Fibroblast of pulmonary artery (primary cell): Measurements from ENCODE around the gene KIF2B.

ENCODE experiments used
- DNase-seq: peaks from one replicate; pipeline ENCODE4 v3.0.0-alpha.2; 2010; ENCODE audit warnings: low read depth
- H3K4me3 ChIP-seq: replicated peaks from 2 replicates; pipeline ENCODE4 v1.5.1; 2011; ENCODE audit warnings: low read depth, mild to moderate bottlenecking, control low read depth, low read length, moderate library complexity
- TF ChIP-seq, protein P1 (sequence below): IDR thresholded peaks from 2 replicates; pipeline ENCODE4 v1.5.1; 2011; ENCODE audit warnings: mild to moderate bottlenecking, control low read depth, low read length, inconsistent platforms; ENCODE audit errors: missing control alignments

Gene KIF2B, protein sequence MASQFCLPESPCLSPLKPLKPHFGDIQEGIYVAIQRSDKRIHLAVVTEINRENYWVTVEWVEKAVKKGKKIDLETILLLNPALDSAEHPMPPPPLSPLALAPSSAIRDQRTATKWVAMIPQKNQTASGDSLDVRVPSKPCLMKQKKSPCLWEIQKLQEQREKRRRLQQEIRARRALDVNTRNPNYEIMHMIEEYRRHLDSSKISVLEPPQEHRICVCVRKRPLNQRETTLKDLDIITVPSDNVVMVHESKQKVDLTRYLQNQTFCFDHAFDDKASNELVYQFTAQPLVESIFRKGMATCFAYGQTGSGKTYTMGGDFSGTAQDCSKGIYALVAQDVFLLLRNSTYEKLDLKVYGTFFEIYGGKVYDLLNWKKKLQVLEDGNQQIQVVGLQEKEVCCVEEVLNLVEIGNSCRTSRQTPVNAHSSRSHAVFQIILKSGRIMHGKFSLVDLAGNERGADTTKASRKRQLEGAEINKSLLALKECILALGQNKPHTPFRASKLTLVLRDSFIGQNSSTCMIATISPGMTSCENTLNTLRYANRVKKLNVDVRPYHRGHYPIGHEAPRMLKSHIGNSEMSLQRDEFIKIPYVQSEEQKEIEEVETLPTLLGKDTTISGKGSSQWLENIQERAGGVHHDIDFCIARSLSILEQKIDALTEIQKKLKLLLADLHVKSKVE

DNA sequence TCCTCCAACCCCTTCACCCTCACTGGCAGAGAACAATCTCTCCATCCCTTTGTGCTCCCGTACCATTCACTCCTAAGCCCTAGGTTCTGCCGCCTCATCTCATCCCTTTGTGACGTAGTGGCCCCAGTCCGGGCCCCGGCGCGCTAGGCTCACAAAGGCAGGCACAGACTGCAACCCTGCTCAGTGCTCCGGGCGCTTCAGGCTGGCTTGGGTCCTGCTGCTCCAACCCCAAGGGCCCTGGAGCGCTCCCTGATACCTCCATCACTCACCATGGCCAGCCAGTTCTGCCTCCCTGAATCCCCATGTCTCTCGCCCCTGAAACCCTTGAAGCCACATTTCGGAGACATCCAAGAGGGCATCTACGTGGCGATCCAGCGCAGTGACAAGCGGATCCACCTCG, at the start of gene KIF2B:
Gene KIF2B, plus strand, starts transcription at position 164 of the 400 bp plus-strand sequence. Its CDS starts 107 bp downstream, at position 271.
- TF ChIP-seq, protein P1, sequence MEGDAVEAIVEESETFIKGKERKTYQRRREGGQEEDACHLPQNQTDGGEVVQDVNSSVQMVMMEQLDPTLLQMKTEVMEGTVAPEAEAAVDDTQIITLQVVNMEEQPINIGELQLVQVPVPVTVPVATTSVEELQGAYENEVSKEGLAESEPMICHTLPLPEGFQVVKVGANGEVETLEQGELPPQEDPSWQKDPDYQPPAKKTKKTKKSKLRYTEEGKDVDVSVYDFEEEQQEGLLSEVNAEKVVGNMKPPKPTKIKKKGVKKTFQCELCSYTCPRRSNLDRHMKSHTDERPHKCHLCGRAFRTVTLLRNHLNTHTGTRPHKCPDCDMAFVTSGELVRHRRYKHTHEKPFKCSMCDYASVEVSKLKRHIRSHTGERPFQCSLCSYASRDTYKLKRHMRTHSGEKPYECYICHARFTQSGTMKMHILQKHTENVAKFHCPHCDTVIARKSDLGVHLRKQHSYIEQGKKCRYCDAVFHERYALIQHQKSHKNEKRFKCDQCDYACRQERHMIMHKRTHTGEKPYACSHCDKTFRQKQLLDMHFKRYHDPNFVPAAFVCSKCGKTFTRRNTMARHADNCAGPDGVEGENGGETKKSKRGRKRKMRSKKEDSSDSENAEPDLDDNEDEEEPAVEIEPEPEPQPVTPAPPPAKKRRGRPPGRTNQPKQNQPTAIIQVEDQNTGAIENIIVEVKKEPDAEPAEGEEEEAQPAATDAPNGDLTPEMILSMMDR, result no peak
- H3K4me3 ChIP-seq, result no peak within 1 kb of the TSS
- no peak for DNase-seq

DNA sequence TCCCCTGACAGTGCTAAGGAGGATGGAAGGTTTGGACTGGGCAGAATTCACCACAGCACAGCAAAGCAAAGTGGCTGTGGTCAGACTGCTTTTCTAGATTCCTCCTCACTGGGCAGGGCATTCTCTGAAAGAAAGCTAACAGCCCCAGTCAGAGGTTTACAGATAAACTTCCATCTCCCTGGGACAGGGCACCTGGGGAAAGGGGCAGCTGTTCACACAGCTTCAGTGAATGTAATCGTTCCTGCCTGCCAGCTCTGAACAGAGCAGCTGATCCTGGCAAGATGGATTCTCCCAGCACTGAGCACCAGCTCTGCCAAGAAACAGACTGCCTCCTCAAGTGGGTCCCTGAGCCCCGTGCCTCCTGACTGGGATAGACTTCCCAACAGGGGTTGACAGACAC, 42.4 kb upstream of the KIF2B start:
- no peak for DNase-seq
- no peak overlapping the region for H3K4me3 ChIP-seq
- TF ChIP-seq, protein P1, result no peak

DNA sequence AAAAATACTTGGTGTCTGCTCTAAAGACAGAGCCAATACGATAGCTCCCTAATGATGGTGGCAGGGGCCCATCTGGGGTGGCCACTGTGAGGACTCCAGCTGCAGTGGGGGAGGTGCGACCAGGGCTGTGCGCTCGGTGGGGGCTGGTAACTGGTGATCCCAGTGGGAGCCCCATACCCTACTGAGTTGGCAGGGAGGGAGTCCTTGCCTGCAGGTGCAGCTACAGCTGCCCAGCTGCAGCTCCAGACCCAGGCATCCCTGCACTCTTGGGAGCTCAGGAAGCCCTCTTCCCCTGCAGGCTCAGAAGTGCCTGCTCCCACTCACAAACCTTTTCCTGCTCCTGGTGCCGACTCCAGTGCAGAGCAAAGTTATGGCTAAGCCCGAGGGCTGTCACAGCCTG, 31.2 kb upstream of the KIF2B start:
- TF ChIP-seq, protein P1, result no peak
- H3K4me3 ChIP-seq, result no peak overlapping the region
- no peak for DNase-seq

DNA sequence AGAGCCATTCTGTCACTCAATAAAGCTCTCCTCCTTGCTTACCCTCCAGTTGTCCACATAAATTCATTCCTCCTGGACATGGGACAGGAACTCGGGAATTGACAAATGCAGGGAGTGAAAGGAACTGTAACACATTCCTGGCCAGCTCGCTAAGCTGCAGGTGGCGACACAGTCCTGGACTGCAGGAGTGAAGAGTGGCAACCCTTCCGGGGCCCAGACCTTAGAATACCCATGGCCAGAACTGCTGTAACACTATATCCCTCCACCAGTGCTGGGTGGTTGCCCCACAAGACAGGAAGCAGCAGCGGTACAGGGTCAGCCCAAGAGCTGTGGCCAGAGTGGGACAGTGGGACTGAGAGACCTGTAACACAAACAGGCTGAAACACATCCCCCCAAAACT, 30.3 kb upstream of the KIF2B start:
- no peak overlapping the region for H3K4me3 ChIP-seq
- TF ChIP-seq, protein P1, result no peak
- no peak for DNase-seq

DNA sequence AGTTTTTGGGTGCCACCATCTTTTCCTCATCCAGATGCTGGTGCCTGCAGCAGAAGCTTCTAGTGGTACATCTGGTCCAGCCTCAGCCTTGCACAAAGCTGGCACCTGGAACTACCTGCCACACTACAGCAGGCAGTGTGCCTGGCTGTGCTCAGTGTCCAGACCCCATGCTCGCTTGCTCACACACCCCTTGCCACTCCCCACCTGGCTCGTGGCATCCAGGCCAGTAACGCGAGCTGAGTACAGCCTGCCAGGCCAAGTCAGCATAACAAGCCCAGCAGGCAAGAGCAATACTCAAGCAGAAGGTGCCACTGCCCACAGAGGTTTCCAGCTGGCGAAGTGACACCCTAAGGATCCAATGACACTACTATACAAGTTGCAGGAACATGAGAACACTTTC, 29.7 kb upstream of the KIF2B start:
- TF ChIP-seq, protein P1, result no peak
- no peak for DNase-seq
- H3K4me3 ChIP-seq, result no peak overlapping the region

DNA sequence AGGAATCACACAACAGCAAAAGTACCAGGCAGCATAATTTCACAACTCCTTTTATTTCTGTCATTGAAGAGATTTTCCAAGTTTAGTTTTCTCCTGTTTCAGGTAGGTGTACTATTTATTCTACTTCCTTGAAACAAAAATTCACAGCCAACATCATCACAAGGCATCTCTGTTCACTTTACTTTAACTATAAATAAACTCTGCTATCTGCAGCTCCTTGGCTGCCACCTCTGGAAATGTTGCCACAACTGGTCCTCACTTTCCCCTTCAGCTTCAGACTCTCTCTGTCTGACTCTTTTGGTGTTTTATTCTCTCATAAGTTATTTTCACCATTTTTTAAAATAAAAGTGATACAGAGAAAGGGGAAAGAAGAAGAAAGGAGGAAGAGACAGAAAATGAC, 27.9 kb upstream of the KIF2B start:
- DNase-seq, result no peak
- no peak overlapping the region for H3K4me3 ChIP-seq
- TF ChIP-seq, protein P1, result no peak
